Suppressor macrophage (primary cell): ENCODE measurements around the gene CRBN.

Experiments
- DNase-seq, 4 experiments: peaks; one replicate each; pipeline ENCODE4 v3.0.0-alpha.2; 2020 to 2022

The CRBN gene

DNA sequence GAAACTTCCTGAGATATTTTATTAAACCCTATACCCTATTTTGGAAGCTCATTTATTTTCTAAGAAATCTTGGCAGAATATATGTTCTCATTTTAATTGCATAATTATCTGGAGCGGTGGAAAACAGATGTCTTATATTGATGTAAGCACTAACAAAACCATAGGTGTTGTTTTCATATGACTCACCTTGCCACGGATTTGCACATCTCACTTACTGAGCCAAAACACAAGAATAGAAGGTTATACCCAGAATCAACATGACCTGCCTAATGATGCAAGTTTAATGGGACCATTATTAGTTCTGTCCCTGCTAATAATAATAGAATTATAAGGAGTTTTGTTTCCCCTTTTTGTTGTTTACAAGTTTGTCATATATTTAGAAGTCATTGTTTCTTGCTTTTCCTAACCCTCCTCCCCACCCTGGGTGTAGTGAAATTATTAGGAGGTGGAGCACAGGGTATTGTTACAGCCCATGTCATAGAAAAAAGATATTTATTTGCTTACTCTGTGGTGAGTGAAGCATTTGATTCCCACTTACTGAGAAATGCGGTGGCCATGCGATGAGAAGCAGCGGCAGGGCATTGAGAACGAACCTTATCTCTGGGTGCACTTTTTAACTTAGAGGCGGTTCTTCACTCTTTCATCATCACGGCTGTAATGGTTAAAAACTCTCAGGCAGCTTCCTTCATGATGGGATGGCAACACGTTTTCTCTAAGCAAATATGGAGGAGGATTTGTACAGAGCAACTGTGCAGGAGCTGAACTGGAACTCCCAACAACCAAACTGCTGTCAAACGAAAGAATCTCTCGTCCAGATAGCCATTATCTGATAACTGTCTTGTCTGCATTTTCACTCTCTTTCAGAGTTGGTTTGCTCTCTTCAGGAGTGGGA, 69.8 kb downstream of the CRBN start:
- DNase-seq: no peak

DNA sequence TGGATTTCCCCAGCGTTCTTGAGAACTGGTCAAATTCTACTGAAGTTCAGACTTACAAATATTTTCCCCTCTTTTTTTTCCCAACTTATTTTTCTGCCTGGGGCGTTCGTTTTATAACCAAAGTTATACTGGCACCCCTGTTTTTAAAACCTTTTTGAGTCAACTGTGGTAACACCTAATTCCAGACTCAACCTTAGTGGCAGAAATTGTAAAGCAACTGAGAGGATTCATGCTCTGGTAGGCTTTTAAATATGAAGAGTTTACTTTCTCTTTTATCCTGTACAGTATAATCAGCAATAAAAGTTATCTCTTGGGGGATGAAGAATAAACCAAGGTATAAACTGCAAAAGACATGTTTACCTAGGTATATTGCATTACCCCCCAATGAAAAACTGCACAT, 71.6 kb downstream of the CRBN start:
- no peak for DNase-seq

GRCh38 chr3:3107181-3107580, 72.3 kb downstream of the CRBN start:
- no peak for DNase-seq

- no peak for DNase-seq
Observed at GRCh38 chr3:3105815-3106214, 73.7 kb downstream of the CRBN start.

DNA sequence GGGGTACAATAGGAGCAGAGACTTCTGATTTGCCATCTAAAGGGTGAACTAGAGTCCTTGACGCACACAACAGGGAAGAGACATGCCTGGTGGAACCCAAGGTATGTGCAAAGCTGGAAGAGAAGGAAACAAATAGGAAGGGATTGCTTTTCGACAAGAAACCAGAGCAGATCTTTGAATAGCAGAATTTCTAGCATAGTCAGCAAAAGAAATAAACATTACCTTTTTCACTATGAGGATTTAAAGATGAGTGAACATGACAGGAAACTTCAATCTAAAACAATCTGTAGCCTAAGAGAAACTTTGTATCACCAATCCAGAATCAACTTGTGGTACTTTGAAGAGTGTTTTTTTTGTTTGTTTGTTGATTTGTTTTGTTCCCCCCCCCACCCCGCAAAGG, 74.2 kb downstream of the CRBN start:
- no peak for DNase-seq

DNA sequence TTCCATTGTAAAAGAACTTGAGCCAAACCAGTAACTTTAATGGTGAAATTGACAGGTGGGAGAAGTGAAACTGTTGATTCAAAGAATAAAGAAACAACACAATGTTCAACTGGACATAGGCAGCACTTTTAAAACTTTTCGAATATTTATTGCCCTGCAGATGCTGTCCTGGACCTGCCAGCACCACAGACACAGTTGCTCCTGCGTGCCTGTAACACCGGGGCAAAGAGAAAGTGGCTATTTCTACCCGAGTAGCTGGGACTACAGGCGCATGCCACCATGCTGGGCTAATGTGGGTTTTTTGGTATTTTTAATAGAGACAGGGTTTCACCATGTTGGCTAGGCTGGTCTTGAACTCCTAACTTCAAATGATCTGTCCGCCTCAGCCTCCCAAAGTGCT, 76.7 kb downstream of the CRBN start:
- no peak for DNase-seq

- no peak for DNase-seq
Observed at GRCh38 chr3:3101660-3102458, 77.6 kb downstream of the CRBN start.
